Measurements from ENCODE around the gene NEK3. TPM values are rescaled to one million over a fixed set of nuclear protein-coding genes. Genes with fewer than 3 reads are reported as not detected.
"Not testable (repeated sequence)": the region's sequence is repeated elsewhere in the genome, so short reads cannot be mapped to it uniquely, and the experiment has no call there.

Gene NEK3
- total RNA-seq, 1 donor from 2014 or later = 10.9 TPM

DNA sequence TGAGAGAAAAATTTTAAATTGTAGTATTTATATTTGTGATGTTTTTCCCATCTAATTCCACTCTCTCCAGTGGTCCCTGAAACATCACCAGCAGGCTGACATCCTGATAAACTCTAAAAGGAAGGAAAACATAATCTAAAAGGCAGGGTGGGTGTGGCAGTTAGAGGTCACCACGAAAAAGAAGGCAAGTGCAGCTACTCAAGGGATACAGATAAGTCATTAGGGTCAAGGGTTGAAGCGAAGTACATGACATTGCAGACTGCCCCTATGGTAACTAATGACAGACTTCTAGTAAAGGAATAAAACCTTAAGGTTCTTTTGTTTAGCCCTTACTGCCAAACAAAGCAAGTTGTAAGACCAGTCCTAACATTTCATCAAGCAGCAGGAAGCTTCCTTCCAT lies 6.0 kb upstream of the NEK3 start:
- Histone ChIP-seq H3K36me3 (peaks cover 46% of the 10 kb centered on the region), H3K4me3 (no peak overlapping the region), H3K4me1 (peaks cover 5% of the 10 kb centered on the region), H3K27ac (no peak overlapping the region), H3K27me3 (ENCODE audit: low read depth) (no peaks in the 10 kb centered on the region), H3K9me3 (no peaks in the 10 kb centered on the region)
- TF ChIP-seq, protein P1, sequence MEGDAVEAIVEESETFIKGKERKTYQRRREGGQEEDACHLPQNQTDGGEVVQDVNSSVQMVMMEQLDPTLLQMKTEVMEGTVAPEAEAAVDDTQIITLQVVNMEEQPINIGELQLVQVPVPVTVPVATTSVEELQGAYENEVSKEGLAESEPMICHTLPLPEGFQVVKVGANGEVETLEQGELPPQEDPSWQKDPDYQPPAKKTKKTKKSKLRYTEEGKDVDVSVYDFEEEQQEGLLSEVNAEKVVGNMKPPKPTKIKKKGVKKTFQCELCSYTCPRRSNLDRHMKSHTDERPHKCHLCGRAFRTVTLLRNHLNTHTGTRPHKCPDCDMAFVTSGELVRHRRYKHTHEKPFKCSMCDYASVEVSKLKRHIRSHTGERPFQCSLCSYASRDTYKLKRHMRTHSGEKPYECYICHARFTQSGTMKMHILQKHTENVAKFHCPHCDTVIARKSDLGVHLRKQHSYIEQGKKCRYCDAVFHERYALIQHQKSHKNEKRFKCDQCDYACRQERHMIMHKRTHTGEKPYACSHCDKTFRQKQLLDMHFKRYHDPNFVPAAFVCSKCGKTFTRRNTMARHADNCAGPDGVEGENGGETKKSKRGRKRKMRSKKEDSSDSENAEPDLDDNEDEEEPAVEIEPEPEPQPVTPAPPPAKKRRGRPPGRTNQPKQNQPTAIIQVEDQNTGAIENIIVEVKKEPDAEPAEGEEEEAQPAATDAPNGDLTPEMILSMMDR (IDR thresholded peaks at IDR 0.05) = no peak
- intact Hi-C loops (cut with DNase I) = no loop called here
- DNase-seq = no peak
- ATAC-seq = no peak

- no peak for ATAC-seq
- peak overlapping the region; percentile 41 for H3K27ac ChIP-seq
- intact Hi-C loops (cut with DNase I) = no loop called here
- H3K4me1 ChIP-seq = peaks cover 10% of the 10 kb centered on the region
- no peaks in the 10 kb centered on the region for H3K27me3 ChIP-seq (ENCODE audit: low read depth)
- H3K9me3 ChIP-seq = no peaks in the 10 kb centered on the region
- DNase-seq = no peak
- H3K4me3 ChIP-seq = no peak overlapping the region
- peaks cover 42% of the 10 kb centered on the region for H3K36me3 ChIP-seq
- TF ChIP-seq, protein P1 (IDR thresholded peaks at IDR 0.05) = no peak
Observed at GRCh38 chr13:52164989-52165388, 5.6 kb upstream of the NEK3 start.

- intact Hi-C loops (cut with DNase I); H3K9me3 ChIP-seq; H3K27me3 ChIP-seq (ENCODE audit: low read depth); H3K4me3 ChIP-seq; H3K27ac ChIP-seq; DNase-seq; ATAC-seq: not testable (repeated sequence)
- Histone ChIP-seq H3K4me1 (peaks cover 14% of the 10 kb centered on the region), H3K36me3 (peaks cover 30% of the 10 kb centered on the region)
Observed at GRCh38 chr13:52163878-52164277, 4.5 kb upstream of the NEK3 start.

GRCh38 chr13:52162279-52163101 lies 3.1 kb upstream of the NEK3 start:
- Histone ChIP-seq H3K9me3 (no peaks in the 10 kb centered on the region), H3K36me3 (peaks cover 17% of the 10 kb centered on the region), H3K4me1 (peaks cover 26% of the 10 kb centered on the region), H3K27ac (no peak overlapping the region), H3K4me3 (no peak overlapping the region), H3K27me3 (ENCODE audit: low read depth) (no peaks in the 10 kb centered on the region)
- DNase-seq (no peak), ATAC-seq (no peak)
- TF ChIP-seq, protein P1 (IDR thresholded peaks at IDR 0.05) = no peak
- intact Hi-C loops (cut with DNase I) = no loop called here

DNA sequence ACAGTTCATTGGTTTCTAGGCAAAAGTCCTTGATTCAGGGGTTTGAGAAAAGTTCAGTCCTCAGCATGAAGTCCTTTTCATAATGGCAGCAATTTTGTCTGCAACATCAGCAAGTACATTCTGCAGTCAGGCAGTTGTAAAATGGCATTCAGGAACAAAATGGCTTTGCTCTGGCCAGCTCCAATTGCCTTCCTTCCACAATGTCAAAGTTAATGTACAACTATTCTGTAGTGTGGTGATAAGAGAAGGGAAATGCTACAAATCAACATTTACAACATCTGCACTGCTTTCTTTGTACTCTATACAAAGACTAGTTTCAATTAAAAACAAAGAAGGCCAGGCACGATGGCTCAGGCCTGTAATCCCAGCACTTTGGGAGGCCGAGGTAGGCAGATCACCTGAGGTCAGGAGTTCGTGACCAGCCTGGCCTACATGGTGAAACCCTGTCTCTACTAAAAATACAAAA lies 1.8 kb upstream of the NEK3 start:
- ATAC-seq = no peak
- DNase-seq = no peak
- intact Hi-C loops (cut with DNase I) = no loop called here

DNA sequence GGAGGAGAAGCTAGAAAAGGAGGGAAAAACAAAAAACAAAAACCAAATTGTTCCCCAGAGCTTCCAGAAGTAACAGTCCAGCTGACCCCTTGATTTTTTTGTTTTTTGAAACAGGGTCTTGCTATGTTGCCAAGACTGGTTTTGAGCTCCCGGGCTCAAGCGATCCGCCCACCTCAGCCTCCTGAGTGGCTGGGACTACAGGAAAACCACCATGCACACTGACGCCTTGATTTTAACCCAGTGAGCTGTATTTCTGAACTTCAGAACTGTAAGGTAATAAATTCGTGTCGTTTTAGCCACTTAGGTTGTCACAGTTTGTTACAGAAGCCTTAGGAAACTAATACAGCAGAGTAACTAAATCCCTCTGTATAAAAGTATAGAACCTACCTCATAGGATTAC lies 1.1 kb upstream of the NEK3 start:
- Histone ChIP-seq H3K4me3 (no peak overlapping the region), H3K4me1 (peaks cover 28% of the 10 kb centered on the region), H3K36me3 (peaks cover 4% of the 10 kb centered on the region), H3K27ac (no peak overlapping the region), H3K27me3 (ENCODE audit: low read depth) (no peaks in the 10 kb centered on the region), H3K9me3 (no peaks in the 10 kb centered on the region)
- intact Hi-C loops (cut with DNase I) = no loop called here
- DNase-seq (no peak), ATAC-seq (no peak)
- TF ChIP-seq, protein P1 (IDR thresholded peaks at IDR 0.05) = no peak

More for the DNA sequence above, 1.8 kb upstream of the NEK3 start:
- Histone ChIP-seq H3K27me3 (ENCODE audit: low read depth) (no peaks in the 10 kb centered on the region), H3K9me3 (no peaks in the 10 kb centered on the region), H3K4me1 (peaks cover 28% of the 10 kb centered on the region), H3K36me3 (peaks cover 6% of the 10 kb centered on the region), H3K27ac (no peak overlapping the region), H3K4me3 (no peak overlapping the region)
- TF ChIP-seq, protein P1 (IDR thresholded peaks at IDR 0.05) = no peak

Data from lower lobe of right lung (tissue), 2 donors.